GM18907 (cell line): Measurements from ENCODE around the gene MS4A5.
"Not testable (repeated sequence)": the region's sequence is repeated elsewhere in the genome, so short reads cannot be mapped to it uniquely, and the experiment has no call there.

ENCODE experiments used
- ATAC-seq: cut with Tn5 transposase; IDR thresholded peaks from one replicate; pipeline ENCODE4 v1.9.1; 2021; ENCODE audit warnings: mild to moderate bottlenecking, moderate library complexity; ENCODE audit not compliant: unreplicated experiment

The MS4A5 gene, protein sequence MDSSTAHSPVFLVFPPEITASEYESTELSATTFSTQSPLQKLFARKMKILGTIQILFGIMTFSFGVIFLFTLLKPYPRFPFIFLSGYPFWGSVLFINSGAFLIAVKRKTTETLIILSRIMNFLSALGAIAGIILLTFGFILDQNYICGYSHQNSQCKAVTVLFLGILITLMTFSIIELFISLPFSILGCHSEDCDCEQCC

GRCh38 chr11:60429272-60429671 is at the start of gene MS4A5:
Gene MS4A5, plus strand, starts transcription at chr11:60429572. Its CDS starts 103 bp downstream, at chr11:60429675.
- no peak for ATAC-seq

GRCh38 chr11:60389279-60389910 is 40.0 kb upstream of the MS4A5 start:
- ATAC-seq: peak; percentile 87

DNA sequence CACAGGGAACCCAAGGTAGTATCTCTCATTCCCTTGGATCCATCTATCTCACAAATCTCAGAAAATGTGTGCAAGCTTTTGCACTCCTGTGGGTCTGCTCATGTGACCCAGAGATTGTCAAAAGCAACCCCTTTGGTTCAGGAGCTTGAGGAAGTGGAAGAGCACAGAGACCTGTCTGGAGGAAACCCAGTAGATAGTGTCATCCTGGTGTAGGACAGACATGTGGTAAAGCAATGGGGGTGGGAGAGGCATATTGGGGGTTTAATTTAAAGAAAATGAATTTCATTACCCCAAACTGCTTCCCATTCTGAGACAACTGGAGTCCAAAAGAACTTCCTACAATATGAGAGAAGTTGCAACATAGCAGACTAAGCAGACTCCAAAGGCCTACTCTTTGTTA is 39.0 kb upstream of the MS4A5 start:
- ATAC-seq: no peak

- ATAC-seq: no peak
Observed at GRCh38 chr11:60392361-60392760, 37.0 kb upstream of the MS4A5 start.

DNA sequence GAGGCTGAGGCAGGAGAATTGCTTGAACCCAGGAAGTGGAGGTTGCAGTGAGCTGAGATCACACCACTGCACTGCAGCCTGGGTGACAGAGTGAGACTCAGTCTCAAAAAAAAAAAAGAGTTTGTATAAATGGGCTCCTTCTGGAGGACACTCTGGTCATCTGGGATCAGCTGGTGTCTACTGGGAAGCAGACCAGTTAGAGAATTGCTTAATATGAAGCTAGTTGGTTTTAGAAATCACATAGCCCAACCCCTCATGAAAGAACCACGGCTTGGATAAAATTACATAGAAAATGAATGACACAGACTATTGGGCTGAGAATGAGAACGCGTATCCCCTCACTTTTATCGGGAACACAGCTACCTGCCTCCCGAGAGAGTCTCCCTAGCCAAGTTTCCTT is 36.4 kb upstream of the MS4A5 start:
- ATAC-seq: no peak

DNA sequence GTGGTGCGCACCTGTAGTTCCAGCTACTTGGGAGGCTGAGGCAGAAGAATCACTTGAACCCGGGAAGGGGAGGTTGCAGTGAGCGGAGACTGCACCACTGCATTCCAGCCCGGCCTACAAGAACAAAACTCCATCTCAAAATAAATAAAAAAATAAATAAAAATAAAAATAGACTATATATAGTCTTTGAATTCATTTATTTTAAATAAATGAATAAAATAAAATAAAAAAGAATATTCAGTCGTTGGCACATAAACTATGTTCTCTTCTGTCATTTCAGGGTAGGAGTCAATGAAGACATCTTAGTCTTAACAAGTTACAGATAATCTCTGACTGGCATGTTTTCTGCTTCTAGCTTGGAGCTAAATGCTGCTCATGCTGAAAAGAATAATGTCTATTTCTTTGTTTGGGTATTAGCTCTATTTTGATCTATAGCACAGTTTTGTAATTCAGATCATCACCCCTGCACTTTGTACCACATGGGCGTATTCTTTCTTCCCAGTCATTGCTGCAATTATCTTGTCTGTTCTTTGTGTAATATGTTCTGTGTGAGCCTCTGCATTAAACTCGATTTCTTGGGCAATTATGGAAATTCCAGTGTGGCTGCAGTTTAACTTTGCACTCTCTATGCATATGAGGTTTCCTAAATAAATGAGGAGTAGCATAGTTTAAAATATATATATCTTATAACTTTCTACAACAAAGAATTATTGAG is 34.5 kb upstream of the MS4A5 start:
- ATAC-seq: no peak

DNA sequence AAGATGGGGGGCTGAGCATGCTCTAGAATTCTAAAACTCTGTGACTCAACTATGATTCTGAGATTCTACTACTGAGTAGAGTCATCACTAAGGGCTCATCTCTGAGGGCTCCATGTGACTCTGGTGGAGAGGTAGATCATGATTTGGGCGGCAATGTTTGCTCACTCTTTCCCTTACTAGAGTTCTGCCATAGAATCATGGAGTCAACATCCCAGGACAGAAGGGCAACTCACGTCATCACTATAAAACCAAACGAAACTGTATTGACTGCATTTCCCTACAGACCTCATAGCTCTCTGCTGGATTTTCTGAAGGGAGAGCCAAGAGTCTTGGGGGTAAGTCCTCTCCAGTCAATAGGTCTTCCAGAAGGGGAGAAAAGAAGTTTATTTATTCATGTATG is 33.0 kb upstream of the MS4A5 start, which contains the start of gene MS4A14:
Gene MS4A14, plus strand, starts transcription at position 78 of the 400 bp plus-strand sequence. Its CDS starts 120 bp downstream, at position 198.
- ATAC-seq: no peak

DNA sequence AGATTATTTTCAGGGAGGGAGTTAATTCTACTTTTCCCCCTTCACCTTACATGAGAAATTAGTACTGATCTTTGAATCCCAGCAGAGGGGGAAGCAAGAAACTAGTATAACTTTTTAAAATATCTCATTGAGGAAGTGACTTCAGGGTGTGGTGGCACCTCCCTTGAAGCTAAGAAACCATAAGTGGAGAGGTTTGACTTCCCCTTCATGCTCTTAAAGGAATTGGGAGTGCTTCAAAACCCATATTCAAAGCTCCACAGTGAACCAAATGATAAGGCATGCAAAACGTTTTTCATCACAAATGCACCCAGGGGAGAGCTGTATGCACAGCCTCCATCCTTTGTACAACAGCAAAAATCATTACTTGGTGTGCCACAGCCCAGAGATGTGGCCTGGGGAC is 32.6 kb upstream of the MS4A5 start:
- ATAC-seq: peak; percentile 71

DNA sequence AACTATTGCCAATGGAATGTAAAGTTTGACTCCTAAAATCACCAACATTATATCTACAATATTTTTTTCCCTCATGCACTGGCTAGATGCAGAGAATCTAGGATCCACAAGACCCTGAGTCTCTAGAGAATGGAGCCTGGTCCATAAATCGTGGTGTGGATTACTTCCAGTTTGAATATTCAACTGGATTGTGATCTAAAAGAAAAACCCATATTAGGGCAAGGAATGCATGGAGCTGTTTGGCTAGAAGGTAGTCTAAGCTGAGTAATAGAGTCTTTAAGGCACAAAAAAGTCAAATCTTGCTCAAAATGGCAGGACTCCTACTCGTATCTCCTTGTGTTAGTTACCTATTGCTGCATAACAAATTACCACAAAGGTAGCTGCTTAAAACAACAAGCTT is 9.4 kb upstream of the MS4A5 start:
- ATAC-seq: no peak

DNA sequence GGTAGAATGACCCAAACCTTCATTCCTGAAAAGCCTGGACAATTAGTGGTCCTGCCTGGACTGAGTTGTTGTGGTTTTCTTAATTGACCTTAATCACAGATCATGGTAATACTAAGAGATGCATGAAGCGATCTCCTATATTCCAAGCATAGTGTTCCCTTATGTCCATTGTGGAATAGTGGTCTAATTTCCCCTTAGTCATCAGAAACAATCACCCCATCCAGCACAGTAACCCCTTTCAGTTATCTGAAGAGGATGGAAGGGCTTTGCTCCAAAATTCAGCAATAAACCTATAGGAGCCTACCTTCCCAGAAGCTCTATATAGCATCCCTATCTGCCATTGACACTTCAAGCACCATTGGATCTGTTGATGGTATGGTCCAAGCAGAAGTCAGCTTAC is 6.8 kb upstream of the MS4A5 start:
- no peak for ATAC-seq

DNA sequence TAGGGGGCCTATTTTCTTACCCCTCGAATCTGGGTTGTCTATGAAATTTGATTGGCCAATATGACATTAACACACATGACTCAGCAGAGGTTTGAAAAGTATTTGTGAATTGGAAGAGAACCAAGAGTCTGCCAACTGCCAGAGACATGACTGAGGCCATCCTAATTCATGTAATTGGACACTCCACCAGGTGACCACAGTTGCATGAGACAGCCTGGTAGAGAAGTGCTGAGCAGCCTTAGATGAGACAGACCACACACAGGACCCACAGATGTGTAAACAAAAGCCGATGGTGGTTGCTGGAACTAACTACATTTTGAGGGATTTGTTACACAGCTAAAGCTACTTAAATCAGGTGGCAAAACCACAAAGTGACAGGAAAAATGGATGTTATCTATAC is 855 bp upstream of the MS4A5 start:
- no peak for ATAC-seq

DNA sequence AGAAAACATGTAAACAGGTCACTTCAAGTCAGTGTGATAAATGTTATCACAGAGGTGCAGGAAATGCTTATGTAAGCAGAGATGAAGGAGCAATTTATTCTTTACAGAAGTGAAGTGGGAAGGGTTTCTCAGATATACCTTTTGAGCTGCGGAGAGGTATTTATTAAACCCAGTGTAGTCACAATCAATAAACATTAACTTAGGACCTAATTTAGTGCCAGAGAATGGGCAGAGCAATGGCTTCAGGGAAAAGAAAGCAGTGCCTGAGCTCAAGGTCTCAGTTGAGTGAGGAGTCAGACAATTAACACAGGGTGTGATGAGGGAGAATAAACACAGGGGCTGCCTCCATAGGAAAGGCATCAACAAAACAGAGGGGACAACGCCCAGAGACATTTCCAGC is 1.9 kb downstream of the MS4A5 start:
- ATAC-seq: no peak

GRCh38 chr11:60433401-60433800 is 4.0 kb downstream of the MS4A5 start:
- no peak for ATAC-seq

DNA sequence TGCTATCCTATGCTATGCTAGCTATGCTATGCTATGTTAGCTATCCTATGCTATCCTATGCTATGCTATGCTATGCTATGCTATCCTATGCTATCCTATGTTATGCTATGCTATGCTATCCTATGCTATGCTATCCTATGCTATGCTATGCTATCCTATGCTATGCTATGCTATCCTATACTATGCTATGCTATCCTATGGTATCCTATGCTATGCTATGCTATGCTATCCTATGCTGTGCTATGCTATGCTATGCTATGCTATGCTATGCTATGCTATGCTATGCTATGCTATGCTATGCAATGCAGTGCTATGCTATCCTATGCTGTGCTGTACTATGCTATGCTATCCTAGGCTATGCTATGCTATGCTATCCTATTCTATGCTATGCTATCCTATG is 17.7 kb downstream of the MS4A5 start:
- ATAC-seq: no peak

- no peak for ATAC-seq
Observed at GRCh38 chr11:60447846-60448245, 18.5 kb downstream of the MS4A5 start.

DNA sequence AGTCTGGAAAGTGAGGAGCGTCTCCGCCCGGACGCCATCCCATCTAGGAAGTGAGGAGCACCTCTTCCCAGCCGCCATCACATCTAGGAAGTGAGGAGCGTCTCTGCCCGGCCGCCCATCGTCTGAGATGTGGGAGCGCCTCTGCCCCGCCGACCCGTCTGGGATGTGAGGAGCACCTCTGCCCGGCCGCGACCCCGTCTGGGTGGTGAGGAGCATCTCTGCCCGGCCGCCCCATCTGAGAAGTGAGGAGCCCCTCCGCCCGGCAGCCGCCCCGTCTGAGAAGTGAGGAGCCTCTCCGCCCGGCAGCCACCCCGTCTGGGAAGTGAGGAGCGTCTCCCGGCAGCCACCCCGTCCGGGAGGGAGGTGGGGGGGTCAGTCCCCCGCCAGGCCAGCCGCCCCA is 21.8 kb downstream of the MS4A5 start:
- ATAC-seq: not testable (repeated sequence)

DNA sequence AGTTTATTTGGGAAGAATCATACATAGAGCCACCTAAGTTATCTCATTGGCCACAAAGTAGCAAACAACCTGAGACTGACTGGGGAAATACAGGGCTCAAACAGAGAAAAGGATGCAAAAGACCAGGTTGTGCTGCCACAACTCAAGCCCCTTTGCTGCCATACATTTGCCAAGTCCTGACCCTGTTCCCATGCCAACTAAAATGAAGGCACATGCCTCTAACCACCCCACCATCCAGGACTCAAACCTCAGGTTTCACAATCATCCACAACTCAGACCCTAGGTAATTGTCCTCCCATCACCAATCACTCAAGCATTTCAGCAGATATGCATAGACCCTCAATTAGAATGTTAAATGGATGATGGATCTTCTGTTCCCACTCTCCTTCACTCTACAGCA is 24.8 kb downstream of the MS4A5 start:
- no peak for ATAC-seq

DNA sequence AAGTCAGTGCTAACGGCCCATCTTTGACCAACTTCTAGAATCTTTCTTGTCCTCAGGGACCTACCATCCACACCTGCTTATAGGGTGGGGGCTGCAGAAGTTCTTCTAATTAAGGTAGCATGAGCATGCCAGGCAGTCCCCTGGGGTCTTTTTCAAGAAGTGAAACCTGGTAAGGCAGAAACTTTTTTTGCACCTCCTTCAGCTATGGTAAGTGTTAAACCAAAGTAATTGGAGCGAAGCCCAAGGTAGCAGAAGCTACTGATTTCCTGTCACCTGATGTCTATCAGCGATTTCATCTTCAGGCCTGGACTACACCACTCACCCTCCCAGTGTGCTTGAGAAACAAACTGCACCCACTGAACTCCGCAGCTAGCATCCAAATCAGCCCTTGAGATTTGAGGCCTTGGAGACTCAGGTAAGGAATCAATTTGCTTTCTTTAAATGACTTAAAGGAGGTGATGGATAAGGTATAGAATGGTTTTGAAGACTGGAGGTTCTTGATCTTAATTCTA is 26.2 kb downstream of the MS4A5 start, which contains the start of gene MS4A1:
Gene MS4A1, plus strand, starts transcription at position 317 of the 512 bp plus-strand sequence. CDS start 6,528 bp downstream, outside the sequence.
- ATAC-seq: peak; percentile 93

GRCh38 chr11:60457576-60457975 is 28.2 kb downstream of the MS4A5 start:
- peak; percentile 32 for ATAC-seq

DNA sequence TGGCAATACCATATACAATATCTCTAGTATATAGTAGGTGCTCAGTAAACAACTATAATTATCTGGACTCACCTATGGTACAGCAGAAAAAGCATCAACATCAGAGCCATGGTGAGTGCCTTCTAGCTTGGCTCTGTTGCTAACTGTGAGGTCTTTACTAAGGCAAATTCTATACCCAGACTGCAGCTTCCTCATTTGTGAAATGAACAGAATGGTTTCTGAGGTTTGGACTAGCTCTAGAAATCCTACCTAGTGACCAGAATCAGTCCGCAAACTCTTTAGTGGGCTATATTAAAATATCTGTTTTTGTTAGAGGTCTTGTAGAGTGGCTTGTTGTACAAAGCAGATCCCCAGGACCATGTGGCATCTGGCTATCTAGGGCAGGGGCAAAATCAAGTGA is 30.0 kb downstream of the MS4A5 start:
- ATAC-seq: no peak

- no peak for ATAC-seq
Observed at GRCh38 chr11:60468829-60469228, 39.5 kb downstream of the MS4A5 start.

DNA sequence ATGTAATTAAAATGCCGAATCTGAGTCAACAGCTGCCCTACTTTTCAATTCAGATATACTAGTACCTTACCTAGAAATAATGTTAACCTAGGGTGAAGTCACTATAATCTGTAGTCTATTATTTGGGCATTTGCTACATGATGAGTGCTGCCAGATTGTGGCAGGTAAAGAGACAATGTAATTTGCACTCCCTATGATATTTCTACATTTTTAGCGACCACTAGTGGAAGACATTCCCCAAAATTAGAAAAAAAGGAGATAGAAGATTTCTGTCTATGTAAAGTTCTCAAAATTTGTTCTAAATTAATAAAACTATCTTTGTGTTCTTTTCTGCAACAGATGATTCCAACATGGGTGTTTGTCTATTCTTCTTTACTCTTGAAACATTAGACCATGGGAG is 40.4 kb downstream of the MS4A5 start:
- ATAC-seq: no peak
